HG02588 (cell line): ENCODE results near the gene PUS3.

ENCODE experiments used
- ATAC-seq: cut with Tn5 transposase; IDR thresholded peaks from one replicate; pipeline ENCODE4 v1.9.1; 2021; ENCODE audit warnings: mild to moderate bottlenecking, moderate library complexity; ENCODE audit not compliant: unreplicated experiment

The PUS3 gene

DNA sequence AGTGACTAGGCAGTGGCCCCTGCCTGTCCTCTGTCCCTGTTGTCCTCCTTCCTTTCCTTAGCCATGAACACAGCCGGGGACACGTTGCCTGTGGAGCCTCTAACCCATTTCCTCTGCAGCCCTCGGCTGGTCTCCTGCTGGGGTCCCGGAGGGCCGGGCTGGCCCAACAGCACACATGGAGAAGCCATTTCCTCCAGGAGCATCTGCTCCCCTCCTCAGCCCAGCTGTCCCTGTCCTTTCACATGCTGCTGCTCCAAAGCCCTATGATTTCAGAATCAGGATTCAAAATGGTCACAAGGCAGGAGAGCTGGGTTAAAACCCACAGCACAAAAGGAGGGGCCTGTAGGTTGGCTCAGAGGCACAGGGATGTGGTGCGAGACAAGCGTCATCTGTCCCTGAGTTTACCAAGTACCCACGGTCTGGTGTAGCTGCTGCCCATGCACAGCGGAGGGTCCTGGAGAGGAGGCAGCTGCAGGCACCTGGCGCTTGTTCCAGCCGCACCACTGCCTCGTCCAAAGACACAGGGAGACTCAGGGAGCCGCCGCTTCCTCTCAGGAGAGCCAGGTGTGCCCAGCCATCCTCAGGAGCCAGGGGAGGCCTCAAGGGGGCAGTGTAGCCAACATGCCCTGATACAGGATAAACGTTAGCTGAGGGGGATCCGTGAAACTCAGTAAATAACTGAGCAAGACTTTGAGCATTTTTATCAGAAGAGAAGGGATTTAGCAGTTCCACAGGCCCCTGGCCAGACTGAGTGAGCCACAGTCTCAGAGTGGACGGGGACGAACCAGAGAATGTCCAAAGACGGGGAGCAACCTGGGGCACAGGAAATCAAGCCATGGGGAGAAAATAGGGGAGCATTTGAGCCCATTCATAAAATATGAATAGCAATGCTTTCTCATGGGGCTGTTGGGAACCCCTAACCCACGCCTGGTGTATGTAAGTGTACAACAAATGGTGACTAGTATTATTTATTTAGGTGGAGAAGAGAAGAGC lies 38.9 kb upstream of the PUS3 start:
- ATAC-seq: no peak

DNA sequence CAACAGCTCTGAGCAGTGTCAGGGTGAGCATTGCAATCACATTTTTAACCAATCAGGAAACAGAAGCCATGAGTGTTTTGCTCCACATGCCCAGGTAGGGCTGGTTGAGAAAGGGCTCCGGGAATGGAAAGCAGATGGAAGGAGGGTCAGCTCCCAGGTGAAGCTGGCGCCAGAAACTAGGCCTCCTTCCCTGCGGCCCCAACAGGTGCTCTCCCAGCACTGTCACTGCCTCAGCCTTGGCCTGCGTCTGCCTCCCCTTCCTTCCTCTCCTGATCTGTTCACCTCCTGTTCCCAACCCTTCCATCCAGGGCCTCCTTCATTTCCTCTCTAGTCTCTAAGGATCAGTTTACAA lies 38.2 kb upstream of the PUS3 start:
- ATAC-seq: no peak

DNA sequence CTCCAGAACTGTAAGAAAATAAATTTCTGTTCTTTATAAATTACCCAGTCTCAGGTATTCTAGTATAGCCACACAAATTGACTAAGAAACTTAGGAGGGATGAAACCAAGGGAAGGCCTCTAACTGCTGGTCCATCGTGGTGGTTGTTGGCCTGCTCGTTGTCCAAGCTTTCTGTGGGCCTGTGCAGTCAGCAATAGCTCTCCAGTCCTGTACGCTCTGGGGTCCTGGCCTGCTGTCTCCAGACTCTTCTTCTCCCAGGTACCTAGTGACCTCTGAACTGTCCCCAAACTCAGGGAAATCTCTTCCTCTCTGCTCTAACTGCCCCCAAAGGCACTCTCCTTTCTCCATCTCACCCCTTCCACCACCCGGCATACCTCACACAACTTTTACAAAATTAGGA lies 37.1 kb upstream of the PUS3 start:
- ATAC-seq: no peak

DNA sequence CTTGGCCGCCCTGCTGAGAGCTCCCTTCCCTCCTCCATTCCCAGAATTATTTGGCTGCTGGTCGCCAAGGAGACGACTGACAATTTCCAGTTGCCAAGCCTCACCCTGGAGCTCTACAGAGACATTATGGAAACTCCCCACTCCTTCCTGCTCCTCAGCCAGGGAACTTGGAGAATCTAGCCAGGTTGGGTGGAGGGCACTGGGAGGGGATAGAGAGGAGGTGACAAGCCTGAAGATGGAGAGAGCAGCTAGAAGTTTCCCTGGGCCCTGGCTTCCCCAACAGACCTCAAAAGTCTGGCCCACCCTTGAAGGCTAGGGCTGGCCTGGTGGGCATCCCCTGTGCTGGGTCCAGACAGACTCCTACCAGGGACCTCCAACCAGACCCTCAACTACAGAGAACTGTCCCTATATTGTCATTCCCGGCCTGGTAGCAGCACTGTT lies 36.1 kb upstream of the PUS3 start:
- no peak for ATAC-seq

DNA sequence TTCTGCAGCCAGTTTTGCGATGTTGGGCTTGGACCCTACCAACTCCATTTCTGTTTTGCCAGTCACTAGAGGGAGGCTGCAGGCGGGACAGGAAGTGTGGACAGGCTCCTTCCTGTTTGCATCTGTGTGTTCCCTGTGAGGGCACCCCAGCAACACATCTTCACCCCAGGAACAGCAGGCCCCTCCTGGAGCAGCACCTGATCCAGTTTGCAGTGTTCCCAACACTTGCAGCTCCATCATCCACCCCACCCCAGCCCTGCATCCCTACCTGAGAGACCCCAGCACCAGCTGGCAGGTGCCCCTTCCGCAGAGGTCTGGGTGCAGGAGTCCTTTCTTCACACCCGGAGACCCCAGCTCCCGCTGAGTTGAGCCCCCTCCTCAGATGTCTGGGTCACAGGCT lies 35.4 kb upstream of the PUS3 start:
- no peak for ATAC-seq

DNA sequence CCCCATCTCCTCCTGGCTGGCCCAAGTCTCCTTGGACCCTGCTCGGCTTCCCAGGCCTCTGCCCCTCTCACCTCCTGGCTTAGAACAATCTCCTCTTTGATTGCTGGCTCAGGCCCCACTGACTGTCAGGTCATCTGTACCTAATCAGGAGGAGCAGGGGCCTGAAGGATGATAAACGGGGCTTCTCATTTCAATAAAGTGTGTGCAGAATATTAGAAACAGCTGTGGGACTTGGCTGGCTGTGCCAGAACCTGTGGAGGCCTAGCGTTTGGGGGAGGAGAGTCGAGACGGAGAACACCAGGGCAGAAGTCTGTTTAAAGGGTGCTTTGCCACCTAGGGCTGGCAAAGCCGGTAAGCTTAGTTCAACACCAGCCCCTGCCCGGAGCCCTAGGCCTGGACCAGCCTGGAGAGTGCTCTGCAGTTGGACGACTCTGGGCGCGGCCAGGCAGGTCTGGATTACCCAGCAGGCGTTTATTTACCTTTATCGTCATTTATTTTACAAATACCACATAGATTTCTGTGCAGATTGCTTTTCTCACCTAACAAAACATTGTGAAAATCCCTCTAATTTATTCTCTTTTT lies 32.7 kb upstream of the PUS3 start:
- ATAC-seq: no peak

DNA sequence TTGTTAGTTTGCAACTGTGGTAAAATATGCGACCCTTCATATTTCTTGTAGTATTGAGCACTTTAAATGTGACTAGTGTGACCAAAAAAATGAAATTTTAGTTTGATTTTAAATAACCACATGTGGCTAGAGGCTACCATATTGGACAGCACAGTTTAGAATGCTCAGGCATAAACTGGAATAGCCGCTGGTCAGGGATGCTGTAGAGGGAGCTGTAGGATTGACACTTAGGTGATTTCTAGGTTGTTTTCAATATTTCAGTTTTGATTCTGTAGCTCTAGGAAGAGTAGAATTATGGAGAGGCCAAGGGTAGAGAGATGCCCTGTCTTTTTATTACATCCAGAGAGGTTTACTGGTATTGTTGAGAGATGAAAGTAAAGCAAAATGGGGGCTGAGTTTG lies 32.0 kb upstream of the PUS3 start:
- no peak for ATAC-seq

DNA sequence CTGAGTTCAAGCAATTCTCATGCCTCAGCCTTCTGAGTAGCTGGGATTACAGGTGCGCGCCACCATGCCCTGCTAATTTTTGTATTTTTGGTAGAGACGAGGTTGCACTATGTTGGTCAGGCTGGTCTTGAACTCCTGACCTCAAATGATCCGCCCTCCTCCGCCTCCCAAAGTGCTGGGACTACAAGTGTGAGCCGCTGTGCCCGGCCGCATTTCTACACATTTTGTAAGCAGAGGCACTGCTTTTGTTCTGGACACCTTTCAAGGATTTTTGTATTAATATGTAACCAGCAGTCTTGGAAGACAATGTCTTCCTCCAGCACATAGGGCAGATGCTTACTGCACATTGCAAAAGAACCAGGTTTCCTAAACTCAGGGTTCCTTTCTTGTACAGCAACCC lies 31.5 kb upstream of the PUS3 start:
- no peak for ATAC-seq

DNA sequence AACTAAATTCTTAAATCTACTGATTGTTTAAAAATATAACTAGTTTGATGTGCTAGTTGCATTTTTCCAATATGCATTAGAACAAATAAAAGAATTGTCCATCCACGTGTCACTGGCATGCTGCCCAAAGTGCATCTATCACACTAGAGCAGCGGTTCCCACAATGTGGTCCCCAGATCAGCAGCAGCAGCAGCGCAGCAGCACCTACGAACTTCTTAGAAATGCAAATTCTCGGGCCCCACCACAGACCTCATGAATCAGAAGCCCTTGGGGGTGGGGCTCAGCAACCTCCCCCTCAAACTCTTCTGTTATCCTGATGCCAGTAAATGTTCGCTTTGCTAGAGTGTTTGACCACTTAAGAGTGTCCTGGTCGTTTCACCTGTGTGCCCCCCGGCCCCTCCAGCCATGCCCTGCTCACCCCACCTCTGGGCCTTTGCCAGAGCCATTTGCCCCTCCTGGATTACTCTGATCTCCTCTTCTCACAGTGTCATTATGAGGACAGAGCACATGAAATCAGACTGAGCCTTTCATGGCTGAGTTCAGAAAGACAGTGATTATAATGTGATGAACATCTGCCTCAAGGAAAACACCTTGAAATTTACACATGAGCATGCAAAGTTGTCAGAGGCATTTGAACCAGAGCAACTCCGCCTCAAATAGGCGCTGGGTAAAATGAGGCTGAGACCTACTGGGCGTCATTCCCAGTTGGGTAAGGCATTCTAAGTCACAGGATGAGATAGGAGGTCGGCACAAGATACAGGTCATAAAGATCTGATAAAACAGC lies 30.2 kb upstream of the PUS3 start:
- no peak for ATAC-seq

DNA sequence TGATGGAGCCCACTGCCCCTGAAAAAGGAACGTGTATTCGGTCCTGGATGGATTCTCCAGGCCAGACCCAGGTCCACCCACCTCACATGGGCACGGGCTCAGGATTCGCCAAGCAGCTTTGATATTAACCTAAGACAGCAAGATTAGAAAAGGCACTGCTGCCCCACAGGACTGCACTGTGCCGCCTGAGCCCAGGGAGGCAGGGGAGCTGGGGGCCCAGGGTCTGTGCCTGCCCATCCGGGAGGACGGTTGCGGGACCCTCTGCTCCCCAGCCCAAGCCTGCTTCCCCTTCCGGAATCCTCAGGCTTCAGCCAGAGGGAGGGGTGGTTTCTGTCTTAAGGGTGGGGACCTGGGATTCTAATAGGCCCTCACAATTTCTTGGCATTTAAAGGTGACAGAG lies 29.3 kb upstream of the PUS3 start:
- no peak for ATAC-seq

DNA sequence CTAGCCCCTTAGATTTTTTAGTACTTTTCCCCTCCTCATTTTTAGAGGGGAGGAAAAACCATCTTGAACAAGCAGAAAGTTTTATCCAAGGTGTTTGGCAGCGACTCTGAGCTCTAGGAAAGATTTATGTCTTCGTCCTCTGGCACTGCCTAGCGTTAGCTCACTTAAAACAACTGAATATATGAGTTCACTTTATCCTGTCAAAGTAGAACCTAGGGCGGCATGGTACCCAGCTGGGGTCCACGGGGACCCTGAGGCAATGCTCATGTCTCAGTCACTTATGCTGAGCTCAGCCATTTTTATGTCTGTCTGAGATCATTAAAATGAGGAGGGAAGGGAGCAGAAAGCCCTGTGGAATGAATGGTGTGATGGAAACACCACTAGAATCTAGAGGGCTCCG lies 28.7 kb upstream of the PUS3 start:
- no peak for ATAC-seq

DNA sequence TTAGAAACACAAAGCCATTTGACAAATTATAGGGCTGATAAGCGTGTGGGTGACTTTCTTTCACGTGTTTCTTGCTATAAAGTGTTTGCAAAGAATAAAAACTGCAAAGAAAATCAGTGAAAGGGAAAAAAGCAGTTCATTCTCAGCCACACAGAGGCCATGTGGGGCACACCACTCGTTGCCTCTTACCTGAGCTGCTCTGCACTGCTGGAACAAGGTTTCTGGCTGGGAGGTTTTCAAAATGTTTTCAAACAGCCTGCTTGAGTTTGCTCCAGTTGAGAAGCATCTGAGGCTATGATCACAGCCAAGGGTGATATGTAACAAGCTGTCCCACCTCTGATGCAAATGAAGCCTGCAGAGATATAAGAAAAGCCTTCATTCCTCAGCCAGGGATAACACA lies 28.1 kb upstream of the PUS3 start:
- no peak for ATAC-seq

DNA sequence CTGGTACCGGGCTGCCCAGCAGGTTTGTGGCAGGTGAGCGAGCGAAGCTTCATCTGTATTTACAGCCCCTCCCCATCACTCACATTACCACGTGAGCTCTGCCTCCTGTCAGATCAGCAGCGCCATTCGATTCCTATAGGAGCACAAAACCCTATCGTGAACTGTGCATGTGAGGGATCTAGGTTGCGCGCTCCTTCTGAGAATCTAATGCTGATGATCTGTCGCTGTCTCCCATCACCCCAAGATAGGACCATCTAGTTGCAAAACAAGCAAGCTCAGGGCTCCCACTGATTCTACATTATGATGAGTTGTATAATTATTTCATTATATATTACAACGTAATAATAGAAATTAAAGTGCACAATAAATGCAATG lies 27.1 kb upstream of the PUS3 start:
- no peak for ATAC-seq

DNA sequence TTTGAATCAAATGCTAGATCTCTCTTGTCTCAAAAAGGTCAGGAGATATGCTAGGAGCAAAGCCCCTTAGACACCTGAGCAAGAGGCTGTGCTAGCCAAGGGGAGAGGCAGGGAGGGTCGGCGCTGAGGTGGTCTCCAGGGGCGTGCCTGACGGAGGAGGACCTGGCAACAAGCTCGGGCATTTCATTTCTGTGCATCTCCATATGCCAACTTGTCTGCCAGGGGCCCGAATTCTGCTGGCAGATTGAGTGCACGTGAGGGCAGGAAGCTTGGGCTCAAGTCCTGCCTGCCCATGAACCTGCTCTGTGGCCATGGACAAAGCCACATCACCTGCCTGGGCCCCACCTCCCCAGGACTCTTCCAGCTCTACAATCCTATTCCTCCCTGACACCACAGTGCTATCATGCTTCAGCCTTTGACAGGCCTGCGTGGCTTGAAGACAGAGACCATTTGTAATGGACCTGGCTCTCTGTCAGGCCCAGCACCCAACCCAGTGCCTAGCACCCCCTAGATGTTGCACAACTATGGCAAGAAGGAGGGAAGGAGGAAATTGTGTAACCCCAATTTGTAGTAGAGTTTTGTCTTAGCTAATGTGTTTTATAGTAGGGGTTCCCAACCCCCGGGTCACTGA lies 26.6 kb upstream of the PUS3 start:
- ATAC-seq: no peak

DNA sequence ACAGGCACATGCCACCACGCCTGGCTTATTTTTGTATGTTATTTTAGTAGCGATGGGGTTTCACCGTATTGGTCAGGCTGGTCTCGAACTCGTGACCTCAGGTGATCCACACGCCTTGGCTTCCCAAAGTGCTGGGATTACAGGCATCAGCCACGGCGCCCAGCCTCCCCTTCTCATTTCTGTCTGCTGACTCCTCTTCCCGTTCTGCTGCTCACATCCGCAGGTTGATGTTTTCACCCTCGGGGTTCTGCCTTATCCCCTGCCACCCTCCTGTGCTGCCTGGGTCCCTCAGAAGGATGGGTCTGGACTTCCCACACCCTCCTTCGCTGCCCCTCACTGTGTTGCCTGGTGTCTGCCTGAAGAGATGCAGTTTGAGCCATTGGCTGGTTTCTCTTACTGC lies 23.7 kb upstream of the PUS3 start:
- ATAC-seq: no peak

DNA sequence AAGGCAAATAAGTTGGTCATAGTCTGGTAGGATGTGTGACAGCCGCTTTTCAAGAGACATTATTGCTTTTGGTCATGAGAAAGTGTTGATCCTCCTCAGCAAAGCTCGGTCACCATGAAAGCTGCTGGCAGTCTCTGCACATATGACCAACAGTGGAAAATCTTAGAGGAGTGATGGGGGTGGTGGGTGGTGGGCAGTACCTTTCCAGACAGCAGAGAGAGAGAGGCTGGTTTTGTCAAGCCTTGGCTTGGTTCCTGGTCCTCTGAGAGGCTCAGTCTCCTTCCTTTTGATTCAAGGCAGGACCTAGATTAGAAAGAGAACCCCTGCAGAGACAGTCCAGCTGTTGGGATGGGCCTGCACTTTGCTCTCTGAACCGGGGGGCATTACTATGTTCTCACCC lies 22.8 kb upstream of the PUS3 start:
- ATAC-seq: no peak

DNA sequence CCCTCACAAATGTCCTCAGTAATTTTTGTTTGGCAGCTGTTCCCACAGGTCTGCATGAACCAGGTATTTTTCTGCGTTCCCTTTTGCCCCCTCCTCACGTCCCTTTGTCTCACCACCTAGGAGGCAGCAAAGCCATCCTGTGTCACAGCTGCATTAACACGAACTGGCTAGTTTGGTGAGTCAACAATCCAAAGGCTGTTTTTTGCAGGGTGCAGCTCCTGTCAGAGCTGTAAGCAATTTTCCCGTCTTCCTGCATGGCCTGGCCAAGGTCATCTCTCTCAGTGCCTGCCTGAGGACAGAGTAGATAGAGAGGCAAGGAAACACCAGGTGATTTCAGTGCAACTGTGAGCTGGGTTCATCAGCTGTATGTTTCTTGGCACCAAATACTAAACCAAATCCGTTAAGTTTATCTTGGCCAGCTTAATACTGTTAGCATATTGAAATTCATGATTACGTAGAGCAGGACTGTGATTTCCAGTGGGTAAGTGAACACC lies 22.3 kb upstream of the PUS3 start:
- no peak for ATAC-seq

DNA sequence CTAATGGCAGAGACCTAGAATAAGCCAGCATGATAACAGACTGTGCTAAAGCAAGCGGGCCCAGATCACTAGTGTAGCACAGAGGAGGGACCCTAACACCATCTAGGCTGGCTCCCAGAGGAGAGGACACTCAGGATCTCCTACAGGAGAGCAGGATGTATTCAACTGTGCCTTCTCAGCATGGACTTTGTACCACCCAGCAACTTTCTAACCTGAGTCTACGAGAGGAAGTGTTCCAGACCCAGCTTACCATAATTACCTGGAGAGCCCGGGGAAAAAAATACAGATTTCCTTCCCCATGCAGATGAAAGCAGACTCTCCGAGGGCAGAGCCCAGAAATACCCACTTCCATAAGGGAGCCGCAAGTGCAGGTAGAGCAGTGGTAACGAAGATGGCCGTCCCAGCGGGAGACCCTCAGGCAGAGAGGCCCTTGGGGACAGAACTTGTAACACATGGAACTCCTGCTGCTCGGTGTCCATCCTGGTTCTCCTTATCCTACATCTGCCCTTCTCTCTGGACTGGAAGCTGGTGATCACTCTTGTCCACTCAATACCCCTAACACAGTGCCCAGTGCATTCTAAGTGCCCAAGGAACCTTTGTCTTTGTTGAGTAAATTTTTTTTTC lies 21.5 kb upstream of the PUS3 start:
- no peak for ATAC-seq

DNA sequence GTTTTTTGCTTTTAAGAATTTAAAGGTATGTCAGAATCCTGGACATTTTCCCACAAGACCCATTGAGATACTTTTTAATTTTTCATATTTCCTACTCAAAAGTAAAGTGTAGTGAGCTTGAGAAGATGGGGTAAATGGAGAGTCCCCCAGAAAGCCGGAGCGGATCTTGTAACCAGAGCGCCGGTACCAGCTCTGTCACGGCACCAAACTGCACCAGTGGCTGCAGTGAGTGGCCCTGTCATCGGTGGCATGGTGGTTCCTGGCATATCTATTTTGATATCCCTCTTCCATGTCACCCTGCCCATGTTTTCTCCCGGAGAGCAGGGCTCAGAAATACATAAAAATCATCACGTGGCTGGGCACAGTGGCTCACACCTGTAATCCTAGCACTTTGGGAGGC lies 20.6 kb upstream of the PUS3 start:
- no peak for ATAC-seq

DNA sequence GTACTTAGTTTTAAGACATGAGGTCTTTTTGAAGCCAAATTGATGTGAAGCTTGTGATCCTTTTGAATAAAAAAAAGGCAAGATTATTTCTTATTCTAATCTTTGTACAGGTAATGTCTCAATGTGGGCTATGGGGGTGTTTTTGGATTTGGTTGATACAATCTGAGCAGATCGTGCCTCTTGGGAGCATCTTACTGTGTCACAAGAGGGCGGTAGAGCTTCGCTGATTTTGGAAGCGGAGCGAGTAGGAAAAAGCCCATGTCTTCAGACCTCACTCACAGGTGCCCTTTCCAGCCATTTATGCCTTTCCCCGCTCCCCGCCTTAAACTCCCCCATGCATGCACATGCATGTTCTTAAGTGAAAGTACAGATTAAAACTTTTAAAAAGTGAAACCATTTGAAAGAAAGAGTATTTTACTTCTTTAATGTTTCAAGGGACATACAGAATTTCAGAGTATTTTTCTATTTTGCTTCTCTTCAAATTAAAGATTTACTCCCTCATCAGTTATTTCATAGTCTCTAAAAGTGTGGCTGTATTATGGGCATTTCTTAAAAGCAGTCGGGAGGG lies 20.1 kb upstream of the PUS3 start:
- peak; percentile 60 for ATAC-seq
